Stomach (tissue), 9 donors: ENCODE data around the gene ABTB2. TPM values are rescaled to one million over a fixed set of nuclear protein-coding genes. Genes with fewer than 3 reads are reported as not detected.

Experiments
- DNase-seq, 2 donors: peaks; one replicate each; pipeline versions ENCODE4 v3.0.0 to v3.0.0-alpha.2; 2013 to 2019
- H3K27ac ChIP-seq, 5 donors: fragments of 200-600 bp in 4 of 5; sonication (generic) in 4 of 5; one replicate each; pipeline ENCODE4 v1.5.1; 2013 to 2019; ENCODE audit warnings: mild to moderate bottlenecking in 1 of 5, moderate library complexity in 1 of 5
- H3K27me3 ChIP-seq, 3 donors: fragments of 200-600 bp; sonication (generic); one replicate each; pipeline ENCODE4 v1.5.1; 2017 to 2019; ENCODE audit warnings: mixed run types in 1 of 3
- H3K36me3 ChIP-seq, 4 donors: fragments of 200-600 bp; sonication (generic); 1 replicate in 3 of 4; 2 replicates in 1 of 4; pipeline ENCODE4 v1.5.1; 2016 to 2019
- H3K4me1 ChIP-seq, 4 donors: fragments of 200-600 bp; sonication (generic); one replicate each; pipeline ENCODE4 v1.5.1; 2016 to 2019
- H3K4me3 ChIP-seq, 4 donors: fragments of 200-600 bp; sonication (generic) in 3 of 4; one replicate each; pipeline ENCODE4 v1.5.1; 2016 to 2019; ENCODE audit warnings: mild to moderate bottlenecking in 1 of 4
- H3K9me3 ChIP-seq, 4 donors: fragments of 200-600 bp; sonication (generic); one replicate each; pipeline ENCODE4 v1.5.1; 2016 to 2019
- EP300 ChIP-seq: sonication (generic); formaldehyde crosslinking; IDR thresholded peaks from one replicate; pipeline ENCODE4 v1.6.1; 2017; ENCODE audit warnings: antibody characterized with exemption
- POLR2A ChIP-seq, 4 donors: fragments of 450-650 bp; IDR thresholded peaks; one replicate each; pipeline ENCODE4 v1.6.1; 2016; ENCODE audit warnings: antibody characterized with exemption in 4 of 4, control low read depth in 2 of 4, mild to moderate bottlenecking in 1 of 4, moderate library complexity in 1 of 4
- POLR2AphosphoS5 ChIP-seq, 3 donors: sonication (generic); formaldehyde crosslinking; IDR thresholded peaks; one replicate each; pipeline ENCODE4 v1.6.1; 2016; ENCODE audit warnings: antibody characterized with exemption in 3 of 3
- WGBS, 5 donors: extraction: QIAGEN DNeasy Blood & Tissue Kit in 3 of 5; methylation state at CpG; one replicate each; pipeline versions ENCODE4 v1.1.5 to v1.1.7; 2013 to 2018; 5-methylcytosine and 5-hydroxymethylcytosine counted together
- intact Hi-C: fragments of 100-400 bp; cut with DNase I; formaldehyde crosslinking; loops from one replicate; pipeline ENCODE4 v1.15.1; 2023; ENCODE audit warnings: low total_unique reads
- polyA plus RNA-seq, 3 donors: library from polyadenylated mRNA; stranded (reverse); fragments of 200-250 nt; gene quantifications; one replicate each; pipeline ENCODE4 v1.2.3, GENCODE V29; 2013
- total RNA-seq, 5 donors: library from RNA; depleted of rRNA; stranded (reverse); fragments of >200 nt; gene quantifications; one replicate each; pipeline versions ENCODE4 v1.1.0 to v1.2.3, GENCODE V29; 2014 to 2016
- TF ChIP-seq, protein P1 (sequence below), 7 experiments: fragments of 450-650 bp in 4 of 7; fragments of 200-600 bp in 3 of 7; sonication (generic) in 3 of 7; IDR thresholded peaks; one replicate each; pipeline ENCODE4 v1.5.1; 2016 to 2019; ENCODE audit warnings: antibody characterized with exemption in 7 of 7, control low read depth in 2 of 7, mild to moderate bottlenecking in 1 of 7
- donor health status: healthy with polysubstance abuse.
- donor health status: Bipolar disorder and iron deficiency.
- donor health status: healthy.

Gene ABTB2
- total and polyA plus RNA-seq, 8 donors = 0.58 to 12.7 (median 2.2) TPM

DNA sequence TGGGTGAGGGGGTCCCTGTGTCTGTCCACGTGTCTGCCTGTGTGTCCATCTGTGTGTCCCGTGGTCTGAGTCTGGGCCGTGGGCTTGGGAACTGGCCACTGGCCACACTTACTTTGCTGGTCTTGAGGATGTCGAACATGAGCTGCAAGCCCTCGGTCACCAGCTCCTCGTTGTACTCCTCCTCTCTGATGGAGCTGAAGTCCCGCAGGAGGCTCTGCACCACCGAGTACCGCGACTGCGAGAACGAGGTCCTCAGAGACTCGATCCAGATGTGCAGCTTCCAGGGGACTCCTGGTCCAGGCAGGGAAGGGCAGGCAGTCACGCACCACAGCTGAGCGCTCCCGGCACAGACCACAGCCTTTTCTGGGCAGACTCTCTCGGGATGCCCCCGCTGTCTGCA lies 197.0 kb downstream of the ABTB2 start:
- DNase-seq = no peak
- intact Hi-C loops = no loop called here
- no peak for TF ChIP-seq EP300
- TF ChIP-seq POLR2A (IDR thresholded peaks at IDR 0.05) = no peak
- no peak for TF ChIP-seq POLR2AphosphoS5 (IDR thresholded peaks at IDR 0.05)
- TF ChIP-seq, protein P1, sequence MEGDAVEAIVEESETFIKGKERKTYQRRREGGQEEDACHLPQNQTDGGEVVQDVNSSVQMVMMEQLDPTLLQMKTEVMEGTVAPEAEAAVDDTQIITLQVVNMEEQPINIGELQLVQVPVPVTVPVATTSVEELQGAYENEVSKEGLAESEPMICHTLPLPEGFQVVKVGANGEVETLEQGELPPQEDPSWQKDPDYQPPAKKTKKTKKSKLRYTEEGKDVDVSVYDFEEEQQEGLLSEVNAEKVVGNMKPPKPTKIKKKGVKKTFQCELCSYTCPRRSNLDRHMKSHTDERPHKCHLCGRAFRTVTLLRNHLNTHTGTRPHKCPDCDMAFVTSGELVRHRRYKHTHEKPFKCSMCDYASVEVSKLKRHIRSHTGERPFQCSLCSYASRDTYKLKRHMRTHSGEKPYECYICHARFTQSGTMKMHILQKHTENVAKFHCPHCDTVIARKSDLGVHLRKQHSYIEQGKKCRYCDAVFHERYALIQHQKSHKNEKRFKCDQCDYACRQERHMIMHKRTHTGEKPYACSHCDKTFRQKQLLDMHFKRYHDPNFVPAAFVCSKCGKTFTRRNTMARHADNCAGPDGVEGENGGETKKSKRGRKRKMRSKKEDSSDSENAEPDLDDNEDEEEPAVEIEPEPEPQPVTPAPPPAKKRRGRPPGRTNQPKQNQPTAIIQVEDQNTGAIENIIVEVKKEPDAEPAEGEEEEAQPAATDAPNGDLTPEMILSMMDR (IDR thresholded peaks at IDR 0.05) = no peak
- H3K36me3 ChIP-seq = peaks cover 0 to 49% (median 26%) of the 10 kb centered on the region in 4 donors
- H3K4me3 ChIP-seq = no peak overlapping the region
- no peaks in the 10 kb centered on the region for H3K9me3 ChIP-seq
- H3K27me3 ChIP-seq = no peaks in the 10 kb centered on the region
- peaks cover 1 to 9% (median 4%) of the 10 kb centered on the region in 4 donors for H3K4me1 ChIP-seq
- H3K27ac ChIP-seq = no peak overlapping the region
- 79 to 91% (median 88%) methylated on average over 12 to 18 of the region's 18 CpGs for WGBS, 5 donors

DNA sequence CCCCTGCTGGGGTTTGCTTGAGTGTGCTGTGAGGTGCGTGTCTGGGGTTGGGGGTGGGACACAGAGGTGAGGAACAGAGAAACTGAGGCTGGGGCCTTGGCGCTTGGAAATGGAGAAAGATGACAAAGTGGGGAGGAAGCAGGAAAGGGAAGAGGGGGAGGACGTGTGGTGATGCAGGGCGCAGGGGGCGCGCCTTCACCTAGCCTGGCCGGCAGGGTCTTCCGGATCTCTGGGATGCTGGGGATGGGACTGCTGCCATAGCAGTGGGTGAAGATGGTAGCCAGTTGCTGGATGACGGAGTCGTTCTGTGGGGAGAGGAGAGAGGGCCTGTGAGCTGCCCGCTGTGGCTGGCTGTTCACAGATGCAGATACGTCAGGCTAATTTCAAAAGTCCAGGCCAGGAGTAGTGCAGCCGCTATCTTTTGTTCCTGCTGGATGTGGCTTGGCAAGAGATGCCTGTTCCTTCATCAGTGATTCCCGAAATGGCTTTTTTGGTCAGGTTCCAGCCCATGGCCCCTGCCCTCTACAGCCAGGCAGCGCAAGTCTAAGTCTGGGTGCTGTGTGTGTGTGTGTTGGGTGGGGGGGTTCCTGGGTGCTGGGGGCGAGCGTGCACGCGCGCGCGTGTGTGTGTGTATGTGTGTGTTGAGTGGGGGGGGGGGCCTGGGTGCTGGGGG lies 197.6 kb downstream of the ABTB2 start:
- 60 to 80% (median 64%) methylated on average over 15 to 22 of the region's 22 CpGs for WGBS, 5 donors
- Histone ChIP-seq H3K36me3 (peaks cover 0 to 49% (median 25%) of the 10 kb centered on the region in 4 donors), H3K9me3 (no peaks in the 10 kb centered on the region), H3K27me3 (no peaks in the 10 kb centered on the region), H3K4me1 (peaks cover 6 to 15% (median 10%) of the 10 kb centered on the region in 4 donors), H3K27ac (no peak overlapping the region), H3K4me3 (no peak overlapping the region)
- intact Hi-C loops = no loop called here
- no peak for TF ChIP-seq POLR2A (IDR thresholded peaks at IDR 0.05)
- no peak for TF ChIP-seq POLR2AphosphoS5 (IDR thresholded peaks at IDR 0.05)
- TF ChIP-seq, protein P1 (IDR thresholded peaks at IDR 0.05) = no peak
- TF ChIP-seq EP300 = no peak
- DNase-seq = peak in 1 of 2 donors; percentile 57

DNA sequence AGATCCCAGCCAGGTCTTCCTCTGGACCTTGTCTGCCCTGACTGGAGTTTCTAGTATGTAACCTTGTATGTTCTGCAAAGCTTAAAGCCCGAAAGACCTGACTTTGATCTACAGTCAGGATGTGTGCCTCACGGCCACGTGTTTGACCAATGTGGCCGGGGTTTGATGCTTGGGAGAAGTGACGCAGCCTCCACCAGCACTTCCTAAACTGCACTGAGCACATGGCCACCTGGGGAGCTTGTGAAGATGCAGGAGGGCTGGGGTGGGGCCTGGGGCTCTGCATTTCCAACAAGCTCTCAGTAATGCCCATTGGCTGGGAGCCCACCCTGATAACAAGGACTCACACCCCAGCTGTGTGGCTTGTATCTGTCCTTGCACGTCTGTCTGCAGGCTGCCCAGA lies 199.1 kb downstream of the ABTB2 start:
- Histone ChIP-seq H3K27ac (no peak overlapping the region), H3K4me3 (no peak overlapping the region), H3K4me1 (peaks cover 6 to 29% (median 20%) of the 10 kb centered on the region in 4 donors), H3K27me3 (no peaks in the 10 kb centered on the region), H3K9me3 (no peaks in the 10 kb centered on the region), H3K36me3 (peaks cover 0 to 41% (median 25%) of the 10 kb centered on the region in 4 donors)
- 63 to 97% (median 67%) methylated on average over 5 to 6 of the region's 6 CpGs for WGBS, 5 donors
- no peak for TF ChIP-seq POLR2AphosphoS5 (IDR thresholded peaks at IDR 0.05)
- TF ChIP-seq, protein P1 (IDR thresholded peaks at IDR 0.05) = no peak
- TF ChIP-seq POLR2A (IDR thresholded peaks at IDR 0.05) = no peak
- TF ChIP-seq EP300 = no peak
- DNase-seq = no peak
- intact Hi-C loops = no loop called here

DNA sequence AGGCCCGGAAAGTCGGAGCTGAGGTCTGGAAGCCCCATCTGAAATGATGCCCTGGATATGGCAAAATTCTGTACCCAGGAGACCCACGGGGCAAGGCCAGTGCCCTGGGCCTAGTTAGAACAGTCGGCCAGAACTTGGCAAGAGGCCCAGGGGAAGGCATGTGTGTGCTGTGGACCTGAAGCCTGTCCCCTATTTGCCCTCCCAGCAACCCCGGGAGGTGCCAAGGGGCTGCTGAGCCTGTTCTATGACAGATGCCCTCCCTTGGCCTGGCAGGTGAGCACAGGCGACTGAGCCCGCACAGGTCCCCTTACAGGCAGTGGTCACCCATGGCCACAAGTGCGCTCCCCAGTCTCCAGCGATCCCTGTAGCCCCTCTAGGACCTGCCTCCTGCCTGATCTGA lies 200.6 kb downstream of the ABTB2 start:
- peaks cover 6 to 29% (median 20%) of the 10 kb centered on the region in 4 donors for H3K4me1 ChIP-seq
- DNase-seq = no peak
- H3K27ac ChIP-seq = peak overlapping the region in 1 of 5 donors; percentile 8
- peaks cover 0 to 46% (median 33%) of the 10 kb centered on the region in 4 donors for H3K36me3 ChIP-seq
- H3K27me3 ChIP-seq = no peaks in the 10 kb centered on the region
- 80 to 84% (median 81%) methylated on average over 7 to 9 of the region's 9 CpGs for WGBS, 5 donors
- TF ChIP-seq POLR2AphosphoS5 (IDR thresholded peaks at IDR 0.05) (no peak), EP300 (no peak), POLR2A (IDR thresholded peaks at IDR 0.05) (no peak)
- TF ChIP-seq, protein P1 (IDR thresholded peaks at IDR 0.05) = no peak
- no peak overlapping the region for H3K4me3 ChIP-seq
- intact Hi-C loops = no loop called here
- no peaks in the 10 kb centered on the region for H3K9me3 ChIP-seq
